OCI-LY7 (cell line): ENCODE data around the gene SEMA7A.

ENCODE experiments used
- CTCF ChIP-seq: fragments of 200-600 bp; sonication (generic); conservative IDR thresholded peaks from 2 replicates; pipeline ENCODE4 v1.5.1; 2014; ENCODE audit warnings: mild to moderate bottlenecking, antibody characterized with exemption, low read length, moderate library complexity, mixed read lengths
- EZH2phosphoT487 ChIP-seq: fragments of 200-600 bp; sonication (generic); IDR thresholded peaks from 2 replicates; pipeline ENCODE4 v1.6.1; 2018; ENCODE audit warnings: low read depth, borderline replicate concordance, mild to moderate bottlenecking, mixed run types, antibody characterized with exemption, low read length, moderate library complexity, mixed read lengths

GRCh38 chr15:74394090-74394846, 39.5 kb downstream of the SEMA7A start:
- TF ChIP-seq EZH2phosphoT487 (no peak), CTCF (no peak)
